ENCODE data around the gene MAJIN.
"Not testable (repeated sequence)": the region's sequence is repeated elsewhere in the genome, so short reads cannot be mapped to it uniquely, and the experiment has no call there.

MAJIN gene, protein sequence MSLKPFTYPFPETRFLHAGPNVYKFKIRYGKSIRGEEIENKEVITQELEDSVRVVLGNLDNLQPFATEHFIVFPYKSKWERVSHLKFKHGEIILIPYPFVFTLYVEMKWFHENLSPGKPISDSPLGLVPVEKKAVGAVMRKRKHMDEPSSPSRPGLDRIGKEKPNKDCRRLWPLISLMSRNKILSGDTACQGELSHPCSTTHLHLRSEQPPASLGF
- total RNA-seq: 0 to 1.2 (median 0.39) reads per million in 4 donors

DNA sequence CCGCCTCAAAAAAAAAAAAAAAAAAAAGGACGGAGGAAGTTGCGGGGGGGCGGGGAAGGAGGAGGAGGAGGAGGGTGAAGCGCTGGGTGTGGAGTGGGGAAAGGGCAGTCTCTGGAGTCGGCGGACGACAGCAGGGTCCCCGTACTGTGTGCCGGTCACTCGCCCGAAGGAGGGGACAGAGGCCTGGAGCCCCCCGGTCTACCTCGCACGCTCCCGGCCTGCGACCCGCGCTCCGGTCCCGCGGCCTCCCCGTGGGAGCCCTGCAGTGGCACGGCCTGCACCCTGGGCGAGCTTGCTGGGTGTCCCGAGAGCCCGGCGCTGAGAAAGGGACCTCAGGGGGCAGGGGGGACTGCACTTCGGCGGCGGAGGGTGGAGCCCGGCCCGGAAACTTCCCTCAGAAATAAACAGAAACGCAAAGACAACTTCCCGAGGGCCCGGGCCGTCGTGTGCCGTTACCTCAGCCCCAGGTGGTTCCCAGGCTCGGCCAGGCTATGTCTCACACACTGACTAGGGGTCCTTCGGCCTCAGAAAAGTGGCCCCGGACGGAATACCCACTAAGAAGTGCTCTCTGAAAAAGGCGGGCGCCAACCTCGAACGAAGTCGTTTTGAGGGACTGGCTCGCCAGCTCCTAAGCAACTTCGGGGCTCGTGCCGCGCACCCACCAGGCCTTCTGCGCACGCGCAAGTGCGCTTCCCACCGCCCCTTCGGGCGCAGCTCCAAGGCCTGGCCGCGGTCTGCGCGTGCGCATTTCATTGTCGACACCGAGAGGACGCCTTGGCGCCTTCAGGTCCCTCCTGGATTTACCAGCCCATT is at the start of gene MAJIN:
Gene MAJIN, minus strand, starts transcription at position 688 of the 813 bp plus-strand sequence. CDS start 12,703 bp downstream, outside the sequence.
- DNase-seq: peak; percentile 82 to 91 (median 87)

DNA sequence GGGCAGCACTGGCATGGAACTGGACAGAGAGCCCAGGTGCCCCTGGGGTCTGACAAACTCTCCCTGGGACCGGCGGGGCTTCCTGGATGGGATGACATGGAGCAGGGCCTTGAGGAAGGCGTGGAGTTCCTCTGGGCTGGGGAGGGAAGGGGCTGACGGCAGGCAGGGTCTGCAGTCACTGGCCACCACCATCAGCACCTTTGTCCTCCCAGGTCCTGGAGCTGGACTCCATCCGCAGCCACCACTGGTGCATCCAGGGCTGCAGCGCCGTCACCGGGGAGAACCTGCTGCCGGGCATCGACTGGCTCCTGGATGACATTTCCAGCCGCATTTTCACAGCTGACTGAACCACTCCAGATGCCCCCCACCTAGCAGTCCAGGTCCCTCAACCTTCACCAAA is 49.6 kb upstream of the MAJIN start:
- DNase-seq: no peak

GRCh38 chr11:65021003-65021402 is 49.1 kb upstream of the MAJIN start:
- DNase-seq: no peak

DNA sequence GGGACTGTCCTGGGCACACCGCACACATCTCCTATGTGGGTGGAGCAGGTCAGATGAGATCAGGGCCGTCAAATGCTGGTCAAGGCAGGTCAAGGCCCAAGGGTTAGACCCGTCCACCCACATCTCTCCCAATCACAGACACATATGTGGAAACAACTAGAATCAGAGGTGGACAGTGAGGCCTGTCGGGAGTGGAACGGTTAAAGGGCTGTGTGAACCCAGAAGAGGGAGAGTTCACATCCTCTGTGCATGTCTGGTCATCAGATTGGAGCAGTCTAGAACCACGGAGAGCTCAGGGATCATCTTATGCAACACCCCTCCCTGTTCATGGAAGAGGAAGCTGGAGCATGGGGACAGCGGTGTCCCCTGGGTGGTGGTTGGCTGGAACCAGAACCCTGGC is 47.9 kb upstream of the MAJIN start:
- no peak for DNase-seq

GRCh38 chr11:65017937-65018336 is 46.0 kb upstream of the MAJIN start:
- DNase-seq: no peak

- no peak for DNase-seq
Observed at GRCh38 chr11:65016705-65017104, 44.8 kb upstream of the MAJIN start.

DNA sequence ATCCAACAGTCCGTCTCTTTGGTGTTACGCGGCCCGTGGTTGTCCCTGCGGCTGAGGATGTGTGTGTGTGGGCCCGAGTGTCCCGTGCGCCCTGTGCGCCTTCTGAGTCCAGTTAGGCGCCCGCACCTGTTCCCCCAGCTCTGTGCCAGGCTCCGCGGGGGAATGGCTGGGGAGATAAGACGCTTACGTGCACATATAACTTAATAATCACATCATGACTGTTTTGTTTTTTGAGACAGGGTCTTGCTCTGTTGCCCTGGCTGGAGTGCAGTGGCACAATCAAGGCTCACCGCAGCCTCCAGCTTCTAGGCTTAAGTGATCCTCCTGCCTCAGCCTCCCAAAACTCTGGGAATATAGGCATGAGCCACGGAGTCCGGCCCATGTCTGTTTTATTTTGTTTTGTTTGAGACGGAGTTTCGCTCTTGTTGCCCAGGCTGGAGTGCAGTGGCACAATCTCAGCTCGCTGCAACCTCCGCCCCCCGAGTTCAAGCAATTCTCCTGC is 42.9 kb upstream of the MAJIN start:
- no peak for DNase-seq

GRCh38 chr11:65013888-65014725 is 42.2 kb upstream of the MAJIN start, which contains the start of gene ARL2:
Gene ARL2, plus strand, starts transcription at chr11:65014160. Its CDS starts 48 bp downstream, at chr11:65014208.
- DNase-seq: peak; percentile 70 to 91 (median 78)

GRCh38 chr11:65013130-65013887 is 41.4 kb upstream of the MAJIN start:
- peak; percentile 76 to 91 (median 84) for DNase-seq

- no peak for DNase-seq
Observed at GRCh38 chr11:65008873-65009272, 37.0 kb upstream of the MAJIN start.

- no peak for DNase-seq
Observed at GRCh38 chr11:65008016-65008415, 36.1 kb upstream of the MAJIN start.

- DNase-seq: not testable (repeated sequence)
Observed at GRCh38 chr11:65003968-65004367, 32.1 kb upstream of the MAJIN start.

DNA sequence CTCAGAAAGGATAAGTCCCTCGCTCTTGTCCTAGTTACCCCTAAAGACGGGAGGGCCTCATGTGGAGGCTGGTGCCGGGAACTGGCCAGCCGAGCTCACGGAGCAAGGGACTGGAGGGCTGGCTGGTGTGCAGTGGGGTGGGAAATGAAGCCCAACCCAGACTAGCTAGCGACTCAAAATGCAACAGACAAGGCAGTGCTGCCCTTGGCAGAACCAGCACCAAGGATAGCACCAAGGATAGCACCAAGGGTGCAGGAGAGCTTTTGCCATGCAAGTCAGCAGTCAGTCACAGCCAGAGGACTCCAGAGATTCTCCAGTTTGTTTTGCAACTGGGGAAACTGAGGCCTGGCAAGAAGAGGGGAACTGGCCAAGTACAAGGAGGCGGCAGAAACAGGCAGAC is 31.4 kb upstream of the MAJIN start:
- DNase-seq: no peak

- DNase-seq: no peak
Observed at GRCh38 chr11:65002706-65003105, 30.8 kb upstream of the MAJIN start.

- DNase-seq: no peak
Observed at GRCh38 chr11:64999478-64999877, 27.6 kb upstream of the MAJIN start.

DNA sequence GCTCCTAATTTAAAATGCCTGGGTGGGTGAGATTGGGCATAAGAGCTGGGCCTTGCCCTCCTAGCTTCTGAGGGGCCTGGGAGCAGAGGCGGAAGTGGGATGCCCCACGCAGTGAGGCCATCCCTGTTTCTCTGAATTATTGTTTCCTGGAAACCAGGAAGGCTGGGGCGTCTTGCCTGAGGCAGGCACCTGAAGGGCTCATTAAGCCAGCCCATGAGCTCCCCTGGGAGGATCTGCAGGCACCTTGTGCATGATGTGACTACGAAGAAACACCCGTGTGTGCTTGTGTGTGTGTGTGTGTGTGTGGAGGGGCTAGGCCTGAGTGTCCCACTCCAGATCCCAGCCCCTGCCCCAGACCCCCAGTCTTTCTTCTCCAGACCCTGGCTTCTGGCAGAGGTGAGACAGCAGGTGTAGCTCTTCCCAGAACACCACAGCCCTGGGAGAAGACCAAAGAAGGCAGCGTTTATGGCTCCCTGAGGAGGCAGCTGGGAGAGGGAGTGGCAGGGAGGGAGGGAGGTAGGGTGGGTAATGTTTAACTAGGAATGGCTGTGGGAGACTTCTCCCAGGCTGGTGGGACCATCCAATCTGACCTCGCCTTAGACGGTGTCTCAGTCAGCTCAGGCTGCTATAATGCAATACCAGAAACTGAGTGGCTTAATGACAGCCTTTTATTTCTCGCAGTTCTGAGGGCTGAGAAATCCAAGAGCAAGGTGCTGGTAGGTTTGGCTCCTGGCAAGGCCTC is 27.0 kb upstream of the MAJIN start:
- peak in 1 of 5 donors; percentile 59 for DNase-seq

- peak in 1 of 5 donors; percentile 47 for DNase-seq
Observed at GRCh38 chr11:64998141-64998540, 26.2 kb upstream of the MAJIN start.

GRCh38 chr11:64996710-64997380 is 24.9 kb upstream of the MAJIN start, which contains the start of gene BATF2:
Gene BATF2, minus strand, starts transcription at chr11:64996971. Its CDS starts 57 bp downstream, at chr11:64996914.
- DNase-seq: no peak

- no peak for DNase-seq
Observed at GRCh38 chr11:64996327-64996709, 24.4 kb upstream of the MAJIN start.

DNA sequence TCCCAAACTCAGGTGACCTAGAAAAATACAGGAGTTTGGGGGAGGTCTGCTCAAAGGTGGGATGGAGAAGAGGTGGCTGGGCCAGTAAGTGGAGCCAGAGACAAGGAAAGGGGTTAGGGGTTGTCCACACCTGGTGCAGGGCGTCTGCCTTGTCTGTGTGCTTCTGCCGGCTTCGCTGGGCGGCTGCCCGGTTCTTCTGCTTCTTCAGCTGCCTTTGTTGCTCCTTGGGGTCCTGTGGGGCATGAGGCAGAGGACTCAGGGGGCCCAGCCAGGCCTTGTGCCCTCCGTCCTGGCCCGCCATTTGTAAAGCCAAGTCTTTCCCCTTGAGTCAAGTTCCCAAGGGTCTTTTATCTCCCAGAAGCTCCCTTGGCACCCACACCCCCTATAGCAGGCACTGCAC is 22.4 kb upstream of the MAJIN start:
- DNase-seq: no peak
